Endothelial cell of umbilical vein (primary cell): ENCODE results near the gene MYOD1. TPM values are rescaled to one million over a fixed set of nuclear protein-coding genes. Genes with fewer than 3 reads are reported as not detected.

ENCODE experiments used
- BruUV-seq: library from RNA; stranded (reverse); fragments of 400-500 nt; replicated peaks from 2 replicates; lab custom pipeline; 2021; lab: Mats Ljungman, UMichigan
- CTCF ChIA-PET: fragments of 300-600, 350-600 bp; sonication (Branson Sonifier 250); formaldehyde crosslinking; loops from one replicate; lab custom pipeline; 2021; ENCODE audit warnings: antibody characterized with exemption, inconsistent platforms; lab: Charles Lee
- POLR2A ChIA-PET: fragments of 300-600, 350-600 bp; sonication (Branson Sonifier 250); formaldehyde crosslinking; loops from one replicate; lab custom pipeline; 2021; ENCODE audit warnings: antibody characterized with exemption, inconsistent platforms; lab: Charles Lee
- DNase-seq: peaks from one replicate; pipeline ENCODE4 v3.0.0-alpha.2; 2011; ENCODE audit warnings: low read depth, low spot score
- FAIRE-seq: peaks from 2 replicates; lab custom pipeline; 2011; peaks lifted over from hg19 to GRCh38; lab: Jason Lieb, UNC
- H2AFZ ChIP-seq: 2 replicates; pipeline ENCODE4 v1.6.0; 2012; ENCODE audit warnings: low read depth, low read length, control low read depth, inconsistent platforms
- H3K27ac ChIP-seq: 2 replicates; pipeline ENCODE4 v1.5.1; 2011; ENCODE audit warnings: low read depth, mild to moderate bottlenecking, control low read depth, low read length, moderate library complexity; ENCODE audit not compliant: insufficient read depth
- H3K27me3 ChIP-seq, 2 experiments: 2 replicates each; pipeline versions ENCODE4 v1.6.0 to v1.6.1; 2011; ENCODE audit warnings: low read length in 2 of 2, mixed read lengths in 1 of 2; ENCODE audit not compliant: control insufficient read depth in 2 of 2, insufficient read depth in 2 of 2
- H3K36me3 ChIP-seq, 2 experiments: 2 replicates in 1 of 2; 3 replicates in 1 of 2; pipeline ENCODE4 v1.5.1; 2011; ENCODE audit warnings: low read length in 2 of 2, mild to moderate bottlenecking in 1 of 2, moderate library complexity in 1 of 2; ENCODE audit not compliant: control insufficient read depth in 2 of 2, insufficient read depth in 2 of 2; ENCODE audit errors: extremely low read depth in 1 of 2
- H3K4me1 ChIP-seq: 3 replicates; pipeline ENCODE4 v1.5.1; 2011; ENCODE audit warnings: mild to moderate bottlenecking, low read length; ENCODE audit not compliant: control insufficient read depth, insufficient read depth; ENCODE audit errors: extremely low read depth
- H3K4me2 ChIP-seq: 2 replicates; pipeline ENCODE4 v1.6.1; 2011; ENCODE audit warnings: low read length, control low read depth, mixed read lengths; ENCODE audit not compliant: insufficient read depth
- H3K4me3 ChIP-seq, 3 experiments: fragments of 200-600 bp in 1 of 3; sonication (generic), shearing (Covaris generic) in 1 of 3; replicated peaks in 1 of 3; 2 replicates each; pipeline ENCODE4 v1.5.1; 2011 to 2016; ENCODE audit warnings: control low read depth in 3 of 3, low read length in 3 of 3, mild to moderate bottlenecking in 2 of 3, inconsistent platforms in 1 of 3, low read depth in 1 of 3, moderate library complexity in 1 of 3; ENCODE audit not compliant: insufficient read depth in 1 of 3
- H3K79me2 ChIP-seq: 2 replicates; pipeline ENCODE4 v1.6.0; 2012; ENCODE audit warnings: low read length, inconsistent platforms; ENCODE audit not compliant: control insufficient read depth, insufficient read depth
- H3K9ac ChIP-seq: replicated peaks from 2 replicates; pipeline ENCODE3; 2011; ENCODE audit warnings: low read length, control low read depth; ENCODE audit not compliant: insufficient read depth; ENCODE audit errors: extremely low read depth
- H3K9me1 ChIP-seq: replicated peaks from 3 replicates; pipeline ENCODE4 v1.6.0; 2011; ENCODE audit warnings: mild to moderate bottlenecking, low read length; ENCODE audit not compliant: control insufficient read depth, insufficient read depth; ENCODE audit errors: extremely low read depth
- H3K9me3 ChIP-seq: replicated peaks from 2 replicates; pipeline ENCODE4 v1.5.1; 2012; ENCODE audit warnings: low read length, inconsistent platforms; ENCODE audit not compliant: control insufficient read depth, insufficient read depth
- H4K20me1 ChIP-seq: replicated peaks from 2 replicates; pipeline ENCODE3; 2011; ENCODE audit warnings: mild to moderate bottlenecking, low read length; ENCODE audit not compliant: control insufficient read depth, insufficient read depth; ENCODE audit errors: extremely low read depth
- CTCF ChIP-seq, 2 donors: IDR thresholded peaks; 1 replicate in 1 of 2; 2 replicates in 1 of 2; pipeline ENCODE4 v1.5.1; 2011; ENCODE audit warnings: low read length in 2 of 2, mild to moderate bottlenecking in 2 of 2, moderate library complexity in 2 of 2, control low read depth in 1 of 2, inconsistent platforms in 1 of 2, low read depth in 1 of 2; ENCODE audit not compliant: insufficient read depth in 1 of 2; ENCODE audit errors: extremely low read depth in 1 of 2
- EZH2 ChIP-seq: IDR thresholded peaks from 2 replicates; pipeline ENCODE4 v1.6.1; 2012; ENCODE audit warnings: borderline replicate concordance, low read depth, mild to moderate bottlenecking, moderate library complexity, low read length, inconsistent platforms; ENCODE audit not compliant: severe bottlenecking
- GATA2 ChIP-seq: IDR thresholded peaks from 2 replicates; pipeline ENCODE4 v1.7.0; 2011; ENCODE audit warnings: low read depth, mild to moderate bottlenecking, moderate library complexity, mixed read lengths, low read length; ENCODE audit not compliant: insufficient read length, insufficient read depth
- MAX ChIP-seq: IDR thresholded peaks from 2 replicates; pipeline ENCODE4 v1.6.1; 2011; ENCODE audit not compliant: insufficient read depth, insufficient read length
- dilution Hi-C: fragments of 300-500 bp; cut with MboI; formaldehyde crosslinking; loops from one replicate; pipeline ENCODE4 v1.15.0; 2019; ENCODE audit warnings: low sequenced_read_pairs; ENCODE audit not compliant: extremely low pct_ligation_motif_present
- intact Hi-C: fragments of 100-400 bp; cut with micrococcal nuclease; formaldehyde crosslinking; loops from one replicate; pipeline ENCODE4 v1.10.0; 2022
- polyA plus RNA-seq, 4 experiments: library from polyadenylated mRNA; depleted of rRNA in 3 of 4; stranded (reverse) in 3 of 4; unstranded in 1 of 4; fragments of >200 nt; gene quantifications; 2 replicates each; pipeline versions ENCODE4 v1.2.1 to v1.2.3, GENCODE V29; 2011 to 2012; ENCODE audit warnings: missing spikeins in 1 of 4
- total RNA-seq: library from RNA; stranded (reverse); gene quantifications from 2 replicates; pipeline ENCODE4 v1.2.3, GENCODE V29; 2021

MYOD1 gene
- total and polyA plus RNA-seq, 2 donors (not counting 3 experiments of a cell fraction or from before 2014, with no cell fraction given), result not detected

- peak overlapping the region; percentile 30 for H2AFZ ChIP-seq
These were observed 796 bp downstream of the MYOD1 start for GRCh38 chr11:17719938-17720795.

More at GRCh38 chr11:17719938-17720795, 796 bp downstream of the MYOD1 start:
- no peak overlapping the region for H3K4me2 ChIP-seq
- no peaks in the 10 kb centered on the region for H3K9me1 ChIP-seq
- intact Hi-C loops, result loop anchor here (1.0 kb wide), 1 partner anchor 121 kb away; no protein-coding TSS in a partner anchor
- H3K36me3 ChIP-seq, result no peaks in the 10 kb centered on the region
- DNase-seq (peak; percentile 15), FAIRE-seq (no peak)
- no peaks in the 10 kb centered on the region for H3K4me1 ChIP-seq
- H3K27ac ChIP-seq, result no peak overlapping the region
- no peaks in the 10 kb centered on the region for H3K79me2 ChIP-seq
- peaks cover 69 to 75% of the 10 kb centered on the region in 2 experiments for H3K27me3 ChIP-seq
- H4K20me1 ChIP-seq, result no peaks in the 10 kb centered on the region
- TF ChIP-seq CTCF (IDR thresholded peaks at IDR 0.05; ENCODE audit: extremely low read depth in 1 of 2, insufficient read depth in 1 of 2, low read depth in 1 of 2, low read length in 2 of 2) (peak; percentile 21 to 38), MAX (no peak), EZH2 (peak; percentile 21), GATA2 (no peak)
- ChIA-PET POLR2A (no interaction called here), CTCF (interaction anchor here (1.1 to 7.8 kb wide), 5 partner anchors 11 to 119 kb away, joined by 3 to 62 read pairs (median 8); no protein-coding TSS in a partner anchor)
- BruUV-seq, result no TSS peak
- dilution Hi-C loops, result no loop called here
- H3K9me3 ChIP-seq, result no peaks in the 10 kb centered on the region
- no peak overlapping the region for H3K4me3 ChIP-seq
- no peak overlapping the region for H3K9ac ChIP-seq
